ENCODE data around the gene PPP3CA.

Gene PPP3CA

GRCh38 chr4:101177154-101177553 is 170.2 kb downstream of the PPP3CA start:
- H3K4me3 ChIP-seq (replicated peaks; ENCODE audit: low read depth, low read length), result no peak overlapping the region
- TF ChIP-seq CTCF (IDR thresholded peaks at IDR 0.05; ENCODE audit: low read depth, low read length, missing control alignments), result no peak
- no peak for DNase-seq (ENCODE audit: extremely low read depth, low read depth)

- DNase-seq (ENCODE audit: extremely low read depth, low read depth), result no peak
- no peak overlapping the region for H3K4me3 ChIP-seq (replicated peaks; ENCODE audit: low read depth, low read length)
- TF ChIP-seq CTCF (IDR thresholded peaks at IDR 0.05; ENCODE audit: low read depth, low read length, missing control alignments), result no peak
Observed at GRCh38 chr4:101175896-101176676, 171.2 kb downstream of the PPP3CA start.

- H3K4me3 ChIP-seq (replicated peaks; ENCODE audit: low read depth, low read length), result no peak overlapping the region
- TF ChIP-seq CTCF (IDR thresholded peaks at IDR 0.05; ENCODE audit: low read depth, low read length, missing control alignments), result no peak
- DNase-seq (ENCODE audit: extremely low read depth, low read depth), result no peak
Observed at GRCh38 chr4:101174679-101175345, 172.5 kb downstream of the PPP3CA start.

- no peak overlapping the region for H3K4me3 ChIP-seq (replicated peaks; ENCODE audit: low read depth, low read length)
- TF ChIP-seq CTCF (IDR thresholded peaks at IDR 0.05; ENCODE audit: low read depth, low read length, missing control alignments), result no peak
- no peak for DNase-seq (ENCODE audit: extremely low read depth, low read depth)
Observed at GRCh38 chr4:101172369-101172768, 175.0 kb downstream of the PPP3CA start.

- TF ChIP-seq CTCF (IDR thresholded peaks at IDR 0.05; ENCODE audit: low read depth, low read length, missing control alignments), result no peak
- no peak overlapping the region for H3K4me3 ChIP-seq (replicated peaks; ENCODE audit: low read depth, low read length)
- no peak for DNase-seq (ENCODE audit: extremely low read depth, low read depth)
Observed at GRCh38 chr4:101171747-101172146, 175.6 kb downstream of the PPP3CA start.

GRCh38 chr4:101169044-101170014 is 178.0 kb downstream of the PPP3CA start:
- DNase-seq (ENCODE audit: extremely low read depth, low read depth), result peak; percentile 59
- TF ChIP-seq CTCF (IDR thresholded peaks at IDR 0.05; ENCODE audit: low read depth, low read length, missing control alignments), result peak; percentile 70
- no peak overlapping the region for H3K4me3 ChIP-seq (replicated peaks; ENCODE audit: low read depth, low read length)
